22Rv1 (cell line): ENCODE measurements around the gene MRTFB.

Experiments
- CTCF ChIP-seq: fragments of 450-650 bp; IDR thresholded peaks from 2 replicates; pipeline ENCODE4 v1.5.1; 2017; ENCODE audit warnings: mild to moderate bottlenecking
- ZFX ChIP-seq: fragments of 450-650 bp; IDR thresholded peaks from 2 replicates; pipeline ENCODE4 v1.6.1; 2017; ENCODE audit warnings: antibody characterized with exemption, borderline replicate concordance

- TF ChIP-seq CTCF (no peak), ZFX (no peak)
These were observed 213.3 kb downstream of the MRTFB start for GRCh38 chr16:14284371-14284770.
